KMS-11 (cell line): Measurements from ENCODE around the gene AOPEP.

Experiments used
- H2AFZ ChIP-seq: fragments of 200-600 bp; sonication (generic); 2 replicates; pipeline ENCODE4 v1.6.1; 2016; ENCODE audit warnings: antibody characterized with exemption, mixed run types, low read depth
- H3K27ac ChIP-seq: fragments of 200-600 bp; sonication (generic); 2 replicates; pipeline ENCODE4 v1.6.1; 2016; ENCODE audit warnings: mild to moderate bottlenecking, mixed run types
- H3K27me3 ChIP-seq: fragments of 200-600 bp; sonication (generic); 2 replicates; pipeline ENCODE4 v1.6.1; 2017; ENCODE audit warnings: mild to moderate bottlenecking, low read depth, mixed run types, moderate library complexity; ENCODE audit not compliant: insufficient read depth
- H3K36me3 ChIP-seq: fragments of 200-600 bp; sonication (generic); 2 replicates; pipeline ENCODE4 v1.6.1; 2017; ENCODE audit warnings: mild to moderate bottlenecking, mixed run types; ENCODE audit not compliant: insufficient read depth
- H3K4me1 ChIP-seq: fragments of 200-600 bp; sonication (generic); 2 replicates; pipeline ENCODE4 v1.6.1; 2016; ENCODE audit warnings: mild to moderate bottlenecking, low read depth, mixed run types; ENCODE audit not compliant: poor library complexity, severe bottlenecking
- H3K4me2 ChIP-seq: fragments of 200-600 bp; sonication (generic); 2 replicates; pipeline ENCODE4 v1.7.0; 2016; ENCODE audit warnings: mild to moderate bottlenecking, mixed run types
- H3K4me3 ChIP-seq: fragments of 200-600 bp; sonication (generic); IDR thresholded peaks from 2 replicates; pipeline ENCODE4 v1.6.1; 2017; ENCODE audit warnings: low read depth, low read length, mixed read lengths; ENCODE audit not compliant: insufficient read depth
- H3K79me2 ChIP-seq: fragments of 200-600 bp; sonication (generic); 2 replicates; pipeline ENCODE4 v1.6.1; 2016; ENCODE audit warnings: low read depth, mixed run types; ENCODE audit not compliant: insufficient read depth
- H3K9ac ChIP-seq: fragments of 200-600 bp; sonication (generic); 2 replicates; pipeline ENCODE4 v1.6.1; 2016; ENCODE audit warnings: mild to moderate bottlenecking, mixed run types
- H4K20me1 ChIP-seq: fragments of 200-600 bp; sonication (generic); 2 replicates; pipeline ENCODE4 v1.6.1; 2016; ENCODE audit warnings: mild to moderate bottlenecking, mixed run types; ENCODE audit not compliant: insufficient read depth
- CTCF ChIP-seq: fragments of 200-600 bp; sonication (generic); conservative IDR thresholded peaks from 2 replicates; pipeline ENCODE4 v1.6.1; 2017; ENCODE audit warnings: low read depth, mild to moderate bottlenecking, antibody characterized with exemption, low read length, moderate library complexity, mixed read lengths

Gene AOPEP

GRCh38 chr9:95053611-95054570 is 327.4 kb downstream of the AOPEP start:
- H3K36me3 ChIP-seq, result no peaks in the 10 kb centered on the region
- H3K27ac ChIP-seq, result no peak overlapping the region
- no peak overlapping the region for H3K9ac ChIP-seq
- H3K27me3 ChIP-seq, result peaks cover 7% of the 10 kb centered on the region; the same call in 1 of the 2 replicates
- TF ChIP-seq CTCF, result no peak
- H3K4me3 ChIP-seq, result no peak overlapping the region
- H3K79me2 ChIP-seq, result no peaks in the 10 kb centered on the region
- H4K20me1 ChIP-seq, result no peaks in the 10 kb centered on the region
- H2AFZ ChIP-seq, result no peak overlapping the region
- H3K4me2 ChIP-seq, result no peak overlapping the region
- H3K4me1 ChIP-seq, result peaks cover 12% of the 10 kb centered on the region

GRCh38 chr9:95055334-95055850 is 328.9 kb downstream of the AOPEP start:
- Histone ChIP-seq H3K4me3 (no peak overlapping the region), H4K20me1 (no peaks in the 10 kb centered on the region), H3K79me2 (no peaks in the 10 kb centered on the region), H3K9ac (no peak overlapping the region), H3K4me1 (no peaks in the 10 kb centered on the region), H3K27ac (no peak overlapping the region), H2AFZ (no peak overlapping the region), H3K4me2 (no peak overlapping the region), H3K27me3 (no peaks in the 10 kb centered on the region), H3K36me3 (no peaks in the 10 kb centered on the region)
- no peak for TF ChIP-seq CTCF

GRCh38 chr9:95055851-95056551 is 329.5 kb downstream of the AOPEP start:
- H3K36me3 ChIP-seq, result no peaks in the 10 kb centered on the region
- H3K27ac ChIP-seq, result no peak overlapping the region

GRCh38 chr9:95057101-95057500 is 330.6 kb downstream of the AOPEP start:
- Histone ChIP-seq H3K36me3 (no peaks in the 10 kb centered on the region), H3K4me1 (no peaks in the 10 kb centered on the region), H2AFZ (no peak overlapping the region), H3K4me2 (no peak overlapping the region), H4K20me1 (no peaks in the 10 kb centered on the region), H3K79me2 (no peaks in the 10 kb centered on the region), H3K27ac (no peak overlapping the region), H3K27me3 (no peaks in the 10 kb centered on the region), H3K4me3 (no peak overlapping the region), H3K9ac (no peak overlapping the region)
- TF ChIP-seq CTCF, result no peak

More at GRCh38 chr9:95055851-95056551, 329.5 kb downstream of the AOPEP start:
- Histone ChIP-seq H4K20me1 (no peaks in the 10 kb centered on the region), H3K79me2 (no peaks in the 10 kb centered on the region), H3K4me2 (no peak overlapping the region), H3K27me3 (no peaks in the 10 kb centered on the region), H3K4me1 (no peaks in the 10 kb centered on the region), H3K4me3 (no peak overlapping the region), H2AFZ (no peak overlapping the region), H3K9ac (no peak overlapping the region)
- no peak for TF ChIP-seq CTCF
